SK-N-SH (cell line): ENCODE data around the gene MAD1L1. TPM values are rescaled to one million over a fixed set of nuclear protein-coding genes. Genes with fewer than 3 reads are reported as not detected.

Source experiments
- CTCF ChIA-PET: fragments of 300-600, 350-600 bp; formaldehyde crosslinking; extraction: SDS; loops from one replicate; lab custom pipeline; 2021; lab: Yijun Ruan, JAX
- POLR2A ChIA-PET: fragments of 350-600 bp; sonication (Branson Sonifier 250); formaldehyde crosslinking; extraction: SDS; loops from one replicate; lab custom pipeline; 2020; ENCODE audit warnings: antibody characterized with exemption, inconsistent platforms; lab: Yijun Ruan, JAX
- DNase-seq: peaks from one replicate; pipeline ENCODE4 v3.0.0; 2012
- H2AFZ ChIP-seq: fragments of 200-600 bp; sonication (generic); 2 replicates; pipeline ENCODE4 v1.8.1; 2016; ENCODE audit warnings: antibody characterized with exemption, mild to moderate bottlenecking, low read depth
- H3F3A ChIP-seq: fragments of 200-600 bp; sonication (generic); replicated peaks from 2 replicates; pipeline ENCODE3; 2016; ENCODE audit warnings: antibody characterized with exemption, mild to moderate bottlenecking; ENCODE audit not compliant: insufficient read depth
- H3K27ac ChIP-seq, 2 experiments: fragments of 200-500 bp in 1 of 2; fragments of 200-600 bp in 1 of 2; sonication (Bioruptor generic) in 1 of 2; sonication (generic), shearing (Covaris generic) in 1 of 2; 2 replicates each; pipeline versions ENCODE4 v1.5.1 to v1.6.1; 2014 to 2016; ENCODE audit warnings: low read depth in 2 of 2, inconsistent platforms in 1 of 2, low read length in 1 of 2, mild to moderate bottlenecking in 1 of 2, mixed read lengths in 1 of 2
- H3K27me3 ChIP-seq: fragments of 200-600 bp; sonication (generic), shearing (Covaris generic); 2 replicates; pipeline ENCODE4 v1.6.1; 2016; ENCODE audit warnings: mixed run types; ENCODE audit not compliant: insufficient read depth
- H3K36me3 ChIP-seq, 2 experiments: fragments of 200-500 bp in 1 of 2; fragments of 200-600 bp in 1 of 2; sonication (Bioruptor generic) in 1 of 2; sonication (generic) in 1 of 2; replicated peaks in 1 of 2; 2 replicates each; pipeline versions ENCODE3 to v1.5.1; 2014 to 2016; ENCODE audit warnings: low read length in 1 of 2, mild to moderate bottlenecking in 1 of 2; ENCODE audit not compliant: insufficient read depth in 2 of 2, control insufficient read depth in 1 of 2
- H3K4me1 ChIP-seq, 2 experiments: fragments of 200-500 bp in 1 of 2; fragments of 200-600 bp in 1 of 2; sonication (Bioruptor generic) in 1 of 2; sonication (generic), shearing (Covaris generic) in 1 of 2; 2 replicates each; pipeline versions ENCODE4 v1.5.1 to v1.6.1; 2014 to 2016; ENCODE audit warnings: low read depth in 1 of 2, low read length in 1 of 2, mixed run types in 1 of 2; ENCODE audit not compliant: insufficient read depth in 2 of 2, control insufficient read depth in 1 of 2
- H3K4me2 ChIP-seq: fragments of 200-600 bp; sonication (generic), shearing (Covaris generic); 2 replicates; pipeline ENCODE4 v1.6.1; 2017; ENCODE audit warnings: mixed run types
- H3K4me3 ChIP-seq, 2 experiments: fragments of 200-500 bp in 1 of 2; fragments of 200-600 bp in 1 of 2; sonication (Bioruptor generic) in 1 of 2; sonication (generic), shearing (Covaris generic) in 1 of 2; 2 replicates each; pipeline versions ENCODE4 v1.5.1 to v1.8.1; 2014 to 2016; ENCODE audit warnings: low read depth in 2 of 2, inconsistent platforms in 1 of 2, low read length in 1 of 2, mild to moderate bottlenecking in 1 of 2, mixed read lengths in 1 of 2, moderate library complexity in 1 of 2
- H3K79me2 ChIP-seq: fragments of 200-600 bp; sonication (generic); 2 replicates; pipeline ENCODE4 v1.8.1; 2017; ENCODE audit warnings: mild to moderate bottlenecking; ENCODE audit not compliant: insufficient read depth
- H3K9ac ChIP-seq: fragments of 200-600 bp; sonication (generic); 2 replicates; pipeline ENCODE4 v1.6.1; 2017; ENCODE audit warnings: mixed run types
- H3K9me2 ChIP-seq: fragments of 200-600 bp; sonication (generic); 2 replicates; pipeline ENCODE4 v1.6.1; 2017; ENCODE audit warnings: mixed run types
- H3K9me3 ChIP-seq: fragments of 200-600 bp; sonication (generic); 2 replicates; pipeline ENCODE4 v1.6.1; 2017; ENCODE audit warnings: mixed run types, mild to moderate bottlenecking, moderate library complexity
- H4K20me1 ChIP-seq: fragments of 200-600 bp; sonication (generic); 2 replicates; pipeline ENCODE4 v1.6.1; 2017; ENCODE audit warnings: mild to moderate bottlenecking, mixed run types; ENCODE audit not compliant: insufficient read depth
- ELF1 ChIP-seq: IDR thresholded peaks from 2 replicates; pipeline ENCODE4 v1.4.0; 2012
- EZH2phosphoT487 ChIP-seq: fragments of 200-600 bp; sonication (generic); IDR thresholded peaks from 2 replicates; pipeline ENCODE4 v1.6.1; 2017; ENCODE audit warnings: low read depth, mixed run types, mild to moderate bottlenecking, antibody characterized with exemption, moderate library complexity, borderline replicate concordance
- FOXM1 ChIP-seq: IDR thresholded peaks from 2 replicates; pipeline ENCODE4 v1.4.0; 2012; ENCODE audit warnings: low read depth, mild to moderate bottlenecking
- GATA2 ChIP-seq: sonication (generic); formaldehyde crosslinking; IDR thresholded peaks from 2 replicates; pipeline ENCODE4 v1.5.0; 2020; ENCODE audit warnings: mild to moderate bottlenecking, missing genetic modification reagents
- MEF2A ChIP-seq: IDR thresholded peaks from 2 replicates; pipeline ENCODE4 v1.4.0; 2012; ENCODE audit warnings: low read depth, borderline replicate concordance
- MXI1 ChIP-seq: IDR thresholded peaks from 2 replicates; pipeline ENCODE4 v1.6.1; 2012; ENCODE audit warnings: mild to moderate bottlenecking, low read depth, low read length, improper control_type of control experiment
- NFIC ChIP-seq: IDR thresholded peaks from 2 replicates; pipeline ENCODE4 v1.4.0; 2012; ENCODE audit warnings: borderline replicate concordance
- RCOR1 ChIP-seq: fragments of 150-350 bp; IDR thresholded peaks from 2 replicates; pipeline ENCODE4 v1.6.1; 2017; ENCODE audit warnings: antibody characterized with exemption, low read length
- RFX5 ChIP-seq: IDR thresholded peaks from 2 replicates; pipeline ENCODE4 v1.6.1; 2012; ENCODE audit warnings: mild to moderate bottlenecking, improper control_type of control experiment, low read length
- TCF12 ChIP-seq: IDR thresholded peaks from 2 replicates; pipeline ENCODE4 v1.4.0; 2012
- YY1 ChIP-seq: IDR thresholded peaks from 2 replicates; pipeline ENCODE4 v1.4.0; 2012; ENCODE audit warnings: low read depth, mild to moderate bottlenecking
- WGBS: methylation state at CpG from one replicate; pipeline ENCODE4 v1.1.6; 2017; ENCODE audit warnings: low lambda C conversion rate; 5-methylcytosine and 5-hydroxymethylcytosine counted together
- polyA plus RNA-seq, 3 experiments: library from polyadenylated mRNA; depleted of rRNA; stranded (reverse); fragments of >200 nt; gene quantifications; 2 replicates each; pipeline ENCODE4 v1.2.3, GENCODE V29; 2012
- TF ChIP-seq, protein P1 (sequence below): fragments of 150-350 bp; IDR thresholded peaks from 2 replicates; pipeline ENCODE4 v1.6.1; 2016; ENCODE audit warnings: mild to moderate bottlenecking, low read depth, low read length
- TF ChIP-seq, protein P2 (sequence below): IDR thresholded peaks from 2 replicates; pipeline ENCODE4 v1.4.0; 2012; ENCODE audit warnings: low read depth, borderline replicate concordance
- TF ChIP-seq, protein P3 (sequence below): IDR thresholded peaks from 2 replicates; pipeline ENCODE4 v1.4.0; 2012; ENCODE audit warnings: low read depth
- TF ChIP-seq, protein P4 (sequence below): IDR thresholded peaks from 2 replicates; pipeline ENCODE4; 2012
- TF ChIP-seq, protein P5 (sequence below): fragments of 200-600 bp; sonication (generic); IDR thresholded peaks from 2 replicates; pipeline ENCODE4 v1.6.1; 2017; ENCODE audit warnings: antibody characterized with exemption, mild to moderate bottlenecking, moderate library complexity

The MAD1L1 gene
- polyA plus RNA-seq, 1 of the 3 experiments (the other 2 are of a cell fraction): 46.2 TPM

DNA sequence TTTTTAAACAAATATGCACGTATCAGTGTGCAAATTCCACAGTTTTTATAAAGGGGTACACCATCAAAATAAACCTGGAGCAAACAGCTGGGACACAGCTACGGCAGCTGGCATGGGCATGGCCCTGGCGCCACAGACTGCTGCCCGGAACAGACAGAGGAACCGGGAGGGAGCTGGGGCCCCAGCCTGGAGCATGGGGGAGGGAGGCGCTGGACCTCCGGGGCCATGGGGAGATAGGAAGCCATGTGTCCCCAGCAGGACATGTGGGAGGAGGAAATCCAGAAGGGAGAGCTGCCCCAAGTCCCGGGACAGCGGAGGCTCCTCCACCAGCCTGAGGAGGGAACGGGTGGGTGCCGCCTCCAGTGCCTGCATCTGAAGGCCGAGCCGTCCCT, 180.1 kb downstream of the MAD1L1 start:
- Histone ChIP-seq H3K36me3 (no peaks in the 10 kb centered on the region), H3K4me1 (peaks cover 0 to 22% of the 10 kb centered on the region in 2 experiments; a peak in 1 of 4 replicates)
- TF ChIP-seq FOXM1: no peak
- TF ChIP-seq, protein P1, sequence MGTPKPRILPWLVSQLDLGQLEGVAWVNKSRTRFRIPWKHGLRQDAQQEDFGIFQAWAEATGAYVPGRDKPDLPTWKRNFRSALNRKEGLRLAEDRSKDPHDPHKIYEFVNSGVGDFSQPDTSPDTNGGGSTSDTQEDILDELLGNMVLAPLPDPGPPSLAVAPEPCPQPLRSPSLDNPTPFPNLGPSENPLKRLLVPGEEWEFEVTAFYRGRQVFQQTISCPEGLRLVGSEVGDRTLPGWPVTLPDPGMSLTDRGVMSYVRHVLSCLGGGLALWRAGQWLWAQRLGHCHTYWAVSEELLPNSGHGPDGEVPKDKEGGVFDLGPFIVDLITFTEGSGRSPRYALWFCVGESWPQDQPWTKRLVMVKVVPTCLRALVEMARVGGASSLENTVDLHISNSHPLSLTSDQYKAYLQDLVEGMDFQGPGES: no peak
- no peak for TF ChIP-seq MXI1
- TF ChIP-seq, protein P2, sequence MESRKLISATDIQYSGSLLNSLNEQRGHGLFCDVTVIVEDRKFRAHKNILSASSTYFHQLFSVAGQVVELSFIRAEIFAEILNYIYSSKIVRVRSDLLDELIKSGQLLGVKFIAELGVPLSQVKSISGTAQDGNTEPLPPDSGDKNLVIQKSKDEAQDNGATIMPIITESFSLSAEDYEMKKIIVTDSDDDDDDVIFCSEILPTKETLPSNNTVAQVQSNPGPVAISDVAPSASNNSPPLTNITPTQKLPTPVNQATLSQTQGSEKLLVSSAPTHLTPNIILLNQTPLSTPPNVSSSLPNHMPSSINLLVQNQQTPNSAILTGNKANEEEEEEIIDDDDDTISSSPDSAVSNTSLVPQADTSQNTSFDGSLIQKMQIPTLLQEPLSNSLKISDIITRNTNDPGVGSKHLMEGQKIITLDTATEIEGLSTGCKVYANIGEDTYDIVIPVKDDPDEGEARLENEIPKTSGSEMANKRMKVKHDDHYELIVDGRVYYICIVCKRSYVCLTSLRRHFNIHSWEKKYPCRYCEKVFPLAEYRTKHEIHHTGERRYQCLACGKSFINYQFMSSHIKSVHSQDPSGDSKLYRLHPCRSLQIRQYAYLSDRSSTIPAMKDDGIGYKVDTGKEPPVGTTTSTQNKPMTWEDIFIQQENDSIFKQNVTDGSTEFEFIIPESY: no peak
- TF ChIP-seq, protein P3, sequence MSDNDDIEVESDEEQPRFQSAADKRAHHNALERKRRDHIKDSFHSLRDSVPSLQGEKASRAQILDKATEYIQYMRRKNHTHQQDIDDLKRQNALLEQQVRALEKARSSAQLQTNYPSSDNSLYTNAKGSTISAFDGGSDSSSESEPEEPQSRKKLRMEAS: no peak
- TF ChIP-seq NFIC: no peak
- TF ChIP-seq MEF2A: no peak
- no peak for TF ChIP-seq TCF12
- TF ChIP-seq GATA2: no peak
- no peak for TF ChIP-seq YY1
- TF ChIP-seq RFX5: no peak
- TF ChIP-seq ELF1: no peak
- no peak for TF ChIP-seq RCOR1
- TF ChIP-seq EZH2phosphoT487: no peak
- TF ChIP-seq, protein P4, sequence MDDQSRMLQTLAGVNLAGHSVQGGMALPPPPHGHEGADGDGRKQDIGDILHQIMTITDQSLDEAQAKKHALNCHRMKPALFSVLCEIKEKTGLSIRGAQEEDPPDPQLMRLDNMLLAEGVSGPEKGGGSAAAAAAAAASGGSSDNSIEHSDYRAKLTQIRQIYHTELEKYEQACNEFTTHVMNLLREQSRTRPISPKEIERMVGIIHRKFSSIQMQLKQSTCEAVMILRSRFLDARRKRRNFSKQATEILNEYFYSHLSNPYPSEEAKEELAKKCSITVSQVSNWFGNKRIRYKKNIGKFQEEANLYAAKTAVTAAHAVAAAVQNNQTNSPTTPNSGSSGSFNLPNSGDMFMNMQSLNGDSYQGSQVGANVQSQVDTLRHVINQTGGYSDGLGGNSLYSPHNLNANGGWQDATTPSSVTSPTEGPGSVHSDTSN: no peak
- TF ChIP-seq, protein P5, sequence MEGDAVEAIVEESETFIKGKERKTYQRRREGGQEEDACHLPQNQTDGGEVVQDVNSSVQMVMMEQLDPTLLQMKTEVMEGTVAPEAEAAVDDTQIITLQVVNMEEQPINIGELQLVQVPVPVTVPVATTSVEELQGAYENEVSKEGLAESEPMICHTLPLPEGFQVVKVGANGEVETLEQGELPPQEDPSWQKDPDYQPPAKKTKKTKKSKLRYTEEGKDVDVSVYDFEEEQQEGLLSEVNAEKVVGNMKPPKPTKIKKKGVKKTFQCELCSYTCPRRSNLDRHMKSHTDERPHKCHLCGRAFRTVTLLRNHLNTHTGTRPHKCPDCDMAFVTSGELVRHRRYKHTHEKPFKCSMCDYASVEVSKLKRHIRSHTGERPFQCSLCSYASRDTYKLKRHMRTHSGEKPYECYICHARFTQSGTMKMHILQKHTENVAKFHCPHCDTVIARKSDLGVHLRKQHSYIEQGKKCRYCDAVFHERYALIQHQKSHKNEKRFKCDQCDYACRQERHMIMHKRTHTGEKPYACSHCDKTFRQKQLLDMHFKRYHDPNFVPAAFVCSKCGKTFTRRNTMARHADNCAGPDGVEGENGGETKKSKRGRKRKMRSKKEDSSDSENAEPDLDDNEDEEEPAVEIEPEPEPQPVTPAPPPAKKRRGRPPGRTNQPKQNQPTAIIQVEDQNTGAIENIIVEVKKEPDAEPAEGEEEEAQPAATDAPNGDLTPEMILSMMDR: no peak
- TF ChIP-seq, all 33 proteins: peak for 0
- Histone ChIP-seq H3K4me2 (no peak overlapping the region), H3K4me3 (no peak overlapping the region), H3K27ac (no peak overlapping the region), H3K79me2 (no peaks in the 10 kb centered on the region), H3F3A (no peaks in the 10 kb centered on the region), H2AFZ (no peak overlapping the region), H3K9ac (no peak overlapping the region), H3K27me3 (no peaks in the 10 kb centered on the region), H4K20me1 (no peaks in the 10 kb centered on the region), H3K9me3 (no peaks in the 10 kb centered on the region), H3K9me2 (no peaks in the 10 kb centered on the region)
- 94% methylated on average over 11 of the region's 13 CpGs for WGBS
- no peak for DNase-seq
- ChIA-PET POLR2A (no interaction called here), CTCF (interaction anchor here (1.0 to 1.3 kb wide), 4 partner anchors 14 to 66 kb away, joined by 3 to 5 read pairs (median 3); no protein-coding TSS in a partner anchor)
